Fibroblast of pulmonary artery (primary cell): ENCODE results near the gene OR6Y1.
A peak's percentile ranks its signal among the peaks of the same experiment; 100 is the strongest.

Experiments
- DNase-seq: peaks from one replicate; pipeline ENCODE4 v3.0.0-alpha.2; 2010; ENCODE audit warnings: low read depth
- H3K4me3 ChIP-seq: replicated peaks from 2 replicates; pipeline ENCODE4 v1.5.1; 2011; ENCODE audit warnings: low read depth, mild to moderate bottlenecking, control low read depth, low read length, moderate library complexity
- CTCF ChIP-seq: IDR thresholded peaks from 2 replicates; pipeline ENCODE4 v1.5.1; 2011; ENCODE audit warnings: mild to moderate bottlenecking, control low read depth, low read length, inconsistent platforms; ENCODE audit errors: missing control alignments

OR6Y1 gene

GRCh38 chr1:158509471-158510156 is 44.6 kb downstream of the OR6Y1 start:
- peak; percentile 22 for DNase-seq
- H3K4me3 ChIP-seq = no peak overlapping the region
- TF ChIP-seq CTCF = no peak

GRCh38 chr1:158507511-158507910 is 46.7 kb downstream of the OR6Y1 start:
- TF ChIP-seq CTCF = no peak
- no peak for DNase-seq
- H3K4me3 ChIP-seq = no peak overlapping the region

DNA sequence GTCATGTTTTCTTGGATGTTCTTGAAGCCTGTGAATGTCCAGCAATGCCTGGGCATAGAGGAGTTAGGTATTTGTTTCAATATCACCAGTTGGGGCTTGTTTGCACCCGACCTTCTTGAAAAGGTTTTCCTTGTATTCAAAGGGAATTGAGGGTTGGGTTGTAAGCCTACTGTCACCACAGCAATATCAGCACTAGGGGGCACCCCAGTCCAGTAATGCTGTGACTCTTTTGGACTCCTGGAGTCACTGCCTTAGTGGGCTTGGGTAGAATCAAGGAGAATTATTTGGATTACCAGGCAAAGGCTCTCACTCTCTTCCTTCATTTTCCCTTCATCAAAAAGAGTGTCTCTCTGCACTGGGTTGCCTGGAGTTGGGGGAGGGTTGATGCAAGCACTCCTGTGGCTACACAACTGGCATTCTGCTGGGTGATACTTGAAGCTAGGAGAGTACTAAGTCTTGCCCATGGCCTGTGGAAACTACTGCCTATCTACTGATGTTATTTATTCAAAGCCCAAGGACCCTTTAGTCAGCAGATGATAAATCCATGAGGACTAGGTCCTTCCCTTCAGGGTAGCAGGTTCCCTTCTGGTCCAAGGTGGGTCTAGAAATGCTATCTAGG is 47.7 kb downstream of the OR6Y1 start:
- peak; percentile 60 for DNase-seq
- no peak overlapping the region for H3K4me3 ChIP-seq
- peak; percentile 66 for TF ChIP-seq CTCF

DNA sequence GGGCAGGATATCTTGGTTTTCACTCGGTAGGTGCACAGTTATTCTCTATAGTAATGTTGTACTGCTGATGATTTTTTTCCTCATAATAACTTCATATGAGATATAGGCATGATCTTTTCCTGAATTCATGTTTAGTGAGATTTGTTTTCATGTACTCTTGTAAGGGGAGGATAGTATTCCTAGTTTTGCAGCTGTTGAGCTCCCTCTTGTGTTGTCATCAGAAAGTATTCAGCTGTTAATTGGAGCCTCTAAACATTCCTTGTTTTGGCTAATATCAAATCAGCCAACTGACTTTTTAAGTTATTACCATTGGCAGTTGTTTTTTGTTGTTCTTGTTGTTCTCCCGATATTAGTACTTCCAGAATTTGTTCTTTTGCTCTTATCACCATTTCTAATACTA is 57.8 kb downstream of the OR6Y1 start:
- peak; percentile 19 for TF ChIP-seq CTCF
- DNase-seq = peak; percentile 21
- no peak overlapping the region for H3K4me3 ChIP-seq

- no peak overlapping the region for H3K4me3 ChIP-seq
- no peak for TF ChIP-seq CTCF
- DNase-seq = no peak
Observed at GRCh38 chr1:158494796-158495195, 59.4 kb downstream of the OR6Y1 start.
